ENCODE data around the gene HSPA1L. TPM values are rescaled to one million over a fixed set of nuclear protein-coding genes. Genes with fewer than 3 reads are reported as not detected.
A peak's percentile ranks its signal among the peaks of the same experiment; 100 is the strongest.
"Not testable (repeated sequence)": the region's sequence is repeated elsewhere in the genome, so short reads cannot be mapped to it uniquely, and the experiment has no call there.

The HSPA1L gene
- total RNA-seq, 1 donor from 2014 or later = 0.84 TPM

GRCh38 chr6:31837369-31838113 lies 22.5 kb upstream of the HSPA1L start:
- DNase-seq (ENCODE audit: low spot score) = no peak

GRCh38 chr6:31836474-31837368 lies 21.6 kb upstream of the HSPA1L start:
- DNase-seq (ENCODE audit: low spot score) = no peak

- no peak for DNase-seq (ENCODE audit: low spot score)
Observed at GRCh38 chr6:31836047-31836473, 21.0 kb upstream of the HSPA1L start.

- peak; percentile 94 for DNase-seq (ENCODE audit: low spot score)
Observed at GRCh38 chr6:31834367-31835250, 19.5 kb upstream of the HSPA1L start.

- no peak for DNase-seq (ENCODE audit: low spot score)
Observed at GRCh38 chr6:31831350-31832215, 16.5 kb upstream of the HSPA1L start.

GRCh38 chr6:31830886-31831335 lies 15.8 kb upstream of the HSPA1L start:
- DNase-seq (ENCODE audit: low spot score) = no peak

- no peak for DNase-seq (ENCODE audit: low spot score)
Observed at GRCh38 chr6:31829633-31830283, 14.7 kb upstream of the HSPA1L start.

GRCh38 chr6:31827286-31828079 lies 12.4 kb upstream of the HSPA1L start, which contains the start of gene HSPA1B:
HSPA1B (plus strand) TSS chr6:31827738; CDS start chr6:31827951, 213 bp downstream.
- peak; percentile 98 for DNase-seq (ENCODE audit: low spot score)

- peak; percentile 92 for DNase-seq (ENCODE audit: low spot score)
Observed at GRCh38 chr6:31826793-31827285, 11.8 kb upstream of the HSPA1L start.

- DNase-seq (ENCODE audit: low spot score) = no peak
Observed at GRCh38 chr6:31825553-31825952, 10.5 kb upstream of the HSPA1L start.

- DNase-seq (ENCODE audit: low spot score) = not testable (repeated sequence)
Observed at GRCh38 chr6:31823592-31824196, 8.6 kb upstream of the HSPA1L start.

GRCh38 chr6:31822036-31822821 lies 7.1 kb upstream of the HSPA1L start:
- peak; percentile 91 for DNase-seq (ENCODE audit: low spot score)

GRCh38 chr6:31821301-31822035 lies 6.4 kb upstream of the HSPA1L start:
- DNase-seq (ENCODE audit: low spot score) = no peak

GRCh38 chr6:31820399-31820798 lies 5.3 kb upstream of the HSPA1L start:
- DNase-seq (ENCODE audit: low spot score) = not testable (repeated sequence)

- DNase-seq (ENCODE audit: low spot score) = no peak
Observed at GRCh38 chr6:31819871-31820299, 4.8 kb upstream of the HSPA1L start.

- not testable (repeated sequence) for DNase-seq (ENCODE audit: low spot score)
Observed at GRCh38 chr6:31817929-31818511, 2.9 kb upstream of the HSPA1L start.
